Measurements from ENCODE around the gene FLAD1.
"Not testable (repeated sequence)": the region's sequence is repeated elsewhere in the genome, so short reads cannot be mapped to it uniquely, and the experiment has no call there.

The FLAD1 gene

DNA sequence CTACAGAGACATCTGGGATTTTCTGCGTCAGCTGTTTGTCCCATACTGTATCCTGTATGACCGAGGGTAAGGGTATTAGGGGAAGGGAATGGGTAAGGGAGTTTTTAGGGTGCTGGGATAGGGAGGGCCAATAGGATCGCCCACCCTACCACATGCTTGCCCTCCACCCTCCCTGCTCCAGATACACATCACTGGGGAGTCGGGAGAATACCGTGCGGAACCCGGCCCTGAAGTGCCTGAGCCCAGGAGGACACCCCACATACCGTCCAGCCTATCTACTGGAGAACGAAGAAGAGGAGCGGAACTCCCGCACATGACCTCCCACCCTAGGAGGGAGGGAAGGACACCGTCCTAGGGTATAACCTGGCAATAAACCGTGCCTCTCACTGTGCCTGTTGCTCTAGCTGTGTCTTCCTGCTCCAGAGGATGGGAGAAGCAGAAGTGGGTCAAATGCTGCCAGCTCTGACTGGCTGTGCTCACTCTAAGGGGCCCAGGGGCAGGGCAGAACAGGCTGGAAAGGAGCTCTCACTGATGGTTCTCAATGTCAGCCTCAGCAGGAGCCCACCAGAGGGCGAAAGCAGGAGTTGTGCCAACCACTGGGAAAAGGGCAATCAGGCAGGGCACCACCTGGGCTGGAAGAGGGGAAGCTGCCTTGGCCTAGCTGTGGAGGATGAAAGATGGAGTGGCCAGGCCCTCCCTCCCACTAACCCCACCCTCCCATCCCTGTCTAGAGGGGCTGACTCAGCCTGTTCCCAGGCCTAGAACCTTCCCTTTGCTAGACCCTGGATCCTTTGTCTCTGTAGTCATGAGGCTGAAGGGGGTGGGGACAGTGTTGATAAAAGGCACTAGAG, 9.8 kb downstream of the FLAD1 start:
- no peak for DNase-seq

DNA sequence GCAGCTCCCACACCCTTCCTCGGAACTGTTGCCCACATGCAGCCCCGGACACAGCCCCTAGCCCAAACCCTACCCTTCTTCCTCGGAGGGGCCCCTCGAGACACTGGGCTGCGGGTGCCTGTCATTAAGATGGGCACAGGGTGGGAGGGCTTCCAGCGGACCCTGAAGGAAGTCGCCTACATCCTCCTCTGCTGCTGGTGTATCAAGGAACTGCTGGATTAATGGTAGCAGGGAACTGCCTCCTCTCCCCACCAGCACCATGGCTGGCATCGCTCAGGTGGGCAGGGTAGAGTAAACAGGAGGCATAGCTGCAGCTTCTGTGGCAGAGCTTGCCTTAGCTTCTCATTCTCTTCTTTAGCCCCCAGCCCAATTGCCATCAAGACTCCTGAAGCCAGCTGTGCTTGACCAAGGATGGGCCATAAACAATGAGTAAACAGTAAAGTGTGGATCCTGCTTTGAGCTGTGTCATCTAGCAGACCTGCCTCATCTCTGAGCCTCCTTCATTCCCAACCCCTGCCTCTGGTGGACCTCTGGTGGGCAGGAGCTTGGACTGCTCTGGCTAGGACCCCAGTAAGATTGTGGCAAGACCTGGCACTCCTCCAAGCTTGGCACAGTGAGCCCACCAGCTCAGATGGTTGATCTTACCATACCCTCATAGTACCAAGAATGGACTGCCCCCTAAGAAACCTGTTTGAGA, 10.6 kb downstream of the FLAD1 start, which contains the start of gene LENEP:
Gene LENEP, plus strand, starts transcription at position 15 of the 697 bp plus-strand sequence. Its CDS starts 22 bp downstream, at position 37.
- no peak for DNase-seq

DNA sequence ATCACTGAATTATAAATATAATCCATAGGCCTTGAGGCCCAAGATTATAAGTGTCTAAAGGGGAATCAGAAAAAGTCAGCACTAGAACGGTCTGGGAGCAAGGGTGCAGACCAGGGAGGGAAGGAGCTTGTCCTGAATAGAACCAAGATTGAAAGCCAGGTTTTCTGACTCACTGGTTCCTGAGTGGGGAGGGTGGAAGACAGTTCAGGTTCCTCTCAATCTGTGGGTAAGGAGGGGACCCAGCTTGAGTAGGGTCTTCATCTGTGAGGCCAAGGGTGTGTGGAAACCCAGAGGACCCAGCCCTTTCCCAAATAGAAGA, 11.1 kb downstream of the FLAD1 start:
- no peak for DNase-seq

DNA sequence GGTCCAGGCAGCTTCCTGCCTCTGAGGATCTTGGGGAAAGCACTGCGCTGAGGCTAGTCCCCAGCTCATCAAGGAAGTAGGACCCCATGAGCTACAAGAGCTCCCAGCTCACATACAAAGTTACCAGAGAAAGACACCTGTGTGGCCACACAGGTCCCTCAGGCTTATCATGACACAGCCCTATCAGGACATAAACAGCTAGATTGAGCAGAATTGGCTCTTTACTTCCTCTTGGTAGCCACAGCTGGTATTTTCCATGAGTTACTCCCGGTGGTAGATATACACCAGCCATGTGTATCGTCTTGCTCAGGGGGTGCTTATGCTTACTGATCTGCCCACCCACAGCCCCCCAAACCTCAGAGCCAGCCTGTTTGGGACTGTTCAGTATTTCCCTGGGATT, 11.4 kb downstream of the FLAD1 start:
- no peak for DNase-seq

DNA sequence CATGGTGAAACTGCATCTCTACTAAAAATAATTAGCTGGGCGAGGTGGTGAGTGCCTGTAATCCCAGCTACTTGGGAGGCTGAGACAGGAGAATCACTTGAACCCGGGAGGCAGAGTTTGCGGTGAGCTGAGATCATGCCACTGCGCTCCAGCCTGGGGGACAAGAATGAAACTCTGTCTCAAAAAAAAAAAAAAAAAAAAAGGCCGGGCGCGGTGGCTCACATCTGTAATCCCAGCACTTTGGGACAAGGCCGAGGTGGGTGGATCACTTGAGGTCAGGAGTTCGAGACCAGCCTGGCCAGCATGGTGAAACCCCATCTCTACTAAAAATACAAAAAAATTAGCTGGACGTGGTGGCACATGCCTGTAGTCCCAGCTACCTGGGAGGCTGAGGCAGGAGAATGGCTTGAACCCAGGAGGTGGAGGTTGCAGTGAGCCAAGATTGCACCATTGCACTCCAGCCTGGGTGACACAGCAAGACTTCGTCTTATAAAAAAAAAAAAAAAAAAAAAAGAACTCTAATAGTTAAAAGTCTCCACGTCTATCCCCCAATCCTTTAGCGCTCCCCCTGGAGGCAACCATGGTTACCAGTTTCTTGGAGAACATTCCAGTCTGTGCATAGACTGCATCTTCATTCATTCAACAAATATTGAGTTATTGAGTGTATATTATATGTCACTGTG, 12.3 kb downstream of the FLAD1 start:
- DNase-seq = not testable (repeated sequence)

DNA sequence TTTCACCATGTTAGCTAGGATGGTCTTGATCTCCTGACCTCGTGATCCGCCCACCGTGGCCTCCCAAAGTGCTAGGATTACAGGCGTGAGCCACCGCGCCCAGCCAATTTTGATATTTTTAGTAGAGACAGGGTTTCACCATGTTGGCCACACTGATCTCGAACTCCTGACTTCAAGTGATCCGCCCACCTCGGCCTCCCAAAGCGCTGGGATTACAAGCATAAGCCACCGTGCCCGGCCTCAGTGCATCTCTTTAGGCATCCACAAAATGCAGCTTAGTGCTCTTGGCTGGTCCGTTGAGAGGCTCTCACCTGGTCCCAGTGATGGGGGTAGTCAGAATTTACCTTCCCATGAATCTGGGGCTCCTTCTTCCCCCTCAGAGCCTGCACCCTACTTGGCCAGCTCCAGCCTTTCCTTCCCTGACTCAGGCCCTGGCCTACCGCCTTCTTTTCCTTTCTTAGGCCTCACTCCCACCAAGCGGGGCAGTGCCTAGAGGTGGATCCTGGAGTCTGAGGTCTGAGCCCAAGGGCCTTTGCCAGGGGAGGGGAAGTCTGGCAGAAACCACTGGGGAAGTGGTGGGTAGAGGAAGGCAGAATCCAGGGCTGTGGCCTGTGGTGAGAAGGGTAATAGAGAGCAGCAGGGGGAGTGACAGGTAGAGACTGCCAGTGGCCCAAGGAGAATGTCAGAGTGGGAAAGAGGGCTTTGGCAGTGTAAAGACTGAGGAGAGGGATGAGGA, 14.0 kb downstream of the FLAD1 start:
- DNase-seq = no peak

DNA sequence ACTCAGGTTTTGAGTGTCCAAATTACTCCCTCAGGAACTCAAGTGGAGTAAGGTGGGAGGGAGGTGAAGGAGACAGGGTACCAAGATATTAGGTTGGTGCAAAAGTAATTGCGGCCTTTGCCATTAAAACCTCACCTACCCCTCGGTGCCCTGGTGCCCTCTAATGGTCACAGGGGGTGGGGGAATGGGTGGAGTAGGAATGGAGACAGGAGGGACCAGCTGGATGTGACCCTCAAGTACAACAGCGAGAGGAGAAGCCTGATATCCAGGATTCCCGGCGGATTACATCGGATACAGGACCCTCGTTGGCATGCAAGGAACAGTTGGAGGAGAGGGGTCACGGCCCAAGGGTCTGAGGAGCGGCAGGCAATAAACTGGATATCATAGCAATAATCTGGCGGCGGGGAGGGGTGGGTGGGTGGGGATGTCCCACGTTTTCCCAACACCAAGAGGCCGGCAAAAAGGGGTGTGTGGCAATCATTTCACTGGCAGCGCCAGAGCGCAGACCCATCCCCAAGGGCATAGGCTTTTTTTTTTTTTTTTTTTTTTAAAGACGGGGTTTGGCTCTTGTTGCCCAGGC, 15.1 kb downstream of the FLAD1 start:
- DNase-seq = no peak

DNA sequence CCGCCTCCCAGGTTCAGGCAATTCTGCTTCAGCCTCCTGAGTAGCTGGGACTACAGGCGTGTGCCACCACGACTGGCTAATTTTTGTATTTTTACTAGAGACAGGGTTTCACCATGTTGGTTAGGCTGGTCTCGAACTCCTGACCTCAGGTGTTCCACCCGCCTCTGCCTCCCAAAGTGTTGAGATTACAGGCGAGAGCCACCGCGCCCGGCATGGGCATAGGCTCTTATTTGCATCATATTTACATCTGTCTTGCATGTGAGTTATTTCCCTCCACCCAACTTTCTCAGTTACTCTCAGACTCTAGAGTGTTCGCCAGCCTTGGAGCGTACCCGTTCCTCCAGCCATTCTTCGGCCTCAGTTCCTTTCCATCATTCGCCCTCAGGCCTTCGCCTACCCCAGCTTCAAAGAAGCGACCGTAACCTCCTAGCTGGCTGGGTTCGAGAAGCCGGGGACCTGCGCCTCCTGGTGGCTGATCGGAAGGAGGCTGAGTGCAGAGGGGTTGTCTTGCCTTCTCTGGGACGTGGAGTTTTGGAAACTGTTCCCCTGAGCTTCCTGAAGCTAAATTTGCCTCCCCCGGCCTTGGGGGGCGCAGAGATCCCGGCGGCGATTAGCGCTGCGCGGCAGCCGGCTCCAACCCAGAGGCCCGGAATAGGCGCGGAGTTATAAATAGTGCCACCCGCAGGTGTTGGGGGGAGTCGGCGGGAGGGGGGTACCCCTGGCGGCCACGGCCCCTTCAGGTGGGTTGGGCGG, 15.8 kb downstream of the FLAD1 start:
- peak; percentile 74 to 75 for DNase-seq

DNA sequence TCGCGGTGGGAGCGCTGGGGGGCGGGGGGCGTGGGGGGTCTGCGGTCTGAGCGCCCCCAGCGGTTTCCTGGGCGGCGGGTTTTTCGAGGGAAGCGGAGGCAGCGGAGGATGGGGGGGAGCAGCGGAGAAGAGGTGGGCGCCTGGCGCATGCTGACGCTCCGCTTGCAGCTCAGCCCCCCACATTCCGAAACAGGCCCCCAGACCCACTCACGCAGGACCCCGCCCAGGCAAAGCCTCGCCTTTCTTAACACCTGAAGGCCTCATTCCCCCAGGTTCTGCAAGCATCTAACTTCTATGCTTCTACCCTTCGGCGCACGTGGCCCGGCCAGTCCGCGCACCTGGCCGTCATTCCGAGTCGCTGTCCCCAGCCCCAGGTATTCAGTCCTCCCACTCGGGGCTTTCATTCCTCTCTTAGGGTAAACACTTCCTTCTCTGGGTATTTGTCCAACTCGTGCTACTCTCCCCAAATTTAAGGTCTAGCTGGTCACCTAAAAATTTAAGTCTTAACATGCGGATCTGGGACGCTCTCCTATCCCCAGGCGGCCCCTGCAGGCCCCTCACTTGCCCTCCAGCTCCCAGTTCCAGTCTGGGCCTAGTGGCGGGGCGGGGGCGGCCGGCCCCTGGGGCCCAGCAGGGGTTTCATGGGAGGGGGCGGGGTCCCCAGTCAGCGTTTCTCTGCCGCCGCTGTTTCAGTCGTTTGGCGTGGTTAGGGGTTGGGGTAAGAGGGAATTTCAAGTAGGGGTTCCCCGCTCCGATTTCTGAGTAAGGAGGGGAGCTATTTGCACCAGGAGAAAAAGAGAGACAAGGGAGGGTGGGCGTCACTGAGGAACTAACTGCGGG, 16.6 kb downstream of the FLAD1 start:
- peak in 1 of 2 donors; percentile 55 for DNase-seq

DNA sequence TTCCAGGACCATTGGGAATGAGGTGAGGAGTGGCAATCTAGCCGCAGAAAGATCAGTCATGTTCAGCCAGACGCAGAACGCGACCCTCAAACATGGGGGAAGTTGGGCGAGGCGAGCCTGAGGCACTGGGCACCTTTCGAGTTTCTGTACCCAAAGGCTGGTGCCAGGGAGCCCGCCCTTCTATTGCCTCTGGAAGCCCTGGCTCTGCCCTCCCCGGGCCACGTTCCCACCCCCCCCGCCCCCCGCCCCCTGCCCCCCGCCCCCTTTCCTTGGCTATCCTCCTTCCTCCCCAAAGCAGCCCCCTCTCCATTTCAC, 17.2 kb downstream of the FLAD1 start:
- no peak for DNase-seq

DNA sequence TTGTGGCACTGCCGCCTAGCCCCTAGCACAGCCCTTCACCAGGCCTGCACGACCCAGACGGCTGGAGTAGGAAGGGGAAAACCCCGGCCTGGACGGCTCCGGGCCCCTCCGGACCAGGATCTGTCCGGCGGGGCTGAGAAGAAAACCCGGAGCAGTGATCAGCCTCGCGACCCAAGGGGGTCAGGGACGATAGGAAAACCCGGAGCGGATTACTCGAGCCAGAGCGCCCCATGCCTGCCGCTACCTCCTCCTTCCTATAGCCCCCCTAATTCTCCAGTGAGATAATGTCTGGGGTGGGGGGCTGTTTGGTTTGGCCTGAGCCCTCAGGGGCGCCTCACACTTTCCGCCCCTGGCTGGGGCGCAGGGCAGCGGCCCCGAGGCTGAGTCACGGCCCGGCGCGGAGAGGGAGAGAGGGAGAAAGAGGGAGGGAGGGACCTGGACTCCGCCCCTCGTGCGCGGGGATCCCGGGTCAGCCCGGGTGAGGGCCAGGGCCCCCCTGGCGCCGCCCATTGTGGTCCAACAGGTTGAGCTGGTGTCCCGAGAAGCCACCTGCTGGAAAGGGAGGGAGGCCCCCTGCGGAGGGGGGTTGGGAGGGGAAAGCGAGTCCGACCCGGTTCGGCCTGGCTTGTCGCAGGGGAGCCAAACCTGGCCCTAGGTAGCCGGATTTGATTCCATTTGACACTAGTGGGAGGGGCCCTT, 17.7 kb downstream of the FLAD1 start:
- DNase-seq = peak; percentile 78 to 81

DNA sequence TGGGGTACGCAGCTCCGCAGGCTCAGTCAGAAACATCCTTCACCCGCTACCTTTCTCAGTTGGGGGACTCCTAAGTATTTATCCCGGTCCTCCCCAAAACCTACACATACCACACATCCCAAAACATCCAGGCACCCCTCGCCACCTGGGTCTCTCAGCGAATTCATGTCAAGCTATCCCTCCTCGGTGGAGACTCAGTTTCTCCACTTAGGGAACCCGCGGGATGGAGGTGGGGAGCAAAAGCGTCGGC, 18.2 kb downstream of the FLAD1 start:
- no peak for DNase-seq

DNA sequence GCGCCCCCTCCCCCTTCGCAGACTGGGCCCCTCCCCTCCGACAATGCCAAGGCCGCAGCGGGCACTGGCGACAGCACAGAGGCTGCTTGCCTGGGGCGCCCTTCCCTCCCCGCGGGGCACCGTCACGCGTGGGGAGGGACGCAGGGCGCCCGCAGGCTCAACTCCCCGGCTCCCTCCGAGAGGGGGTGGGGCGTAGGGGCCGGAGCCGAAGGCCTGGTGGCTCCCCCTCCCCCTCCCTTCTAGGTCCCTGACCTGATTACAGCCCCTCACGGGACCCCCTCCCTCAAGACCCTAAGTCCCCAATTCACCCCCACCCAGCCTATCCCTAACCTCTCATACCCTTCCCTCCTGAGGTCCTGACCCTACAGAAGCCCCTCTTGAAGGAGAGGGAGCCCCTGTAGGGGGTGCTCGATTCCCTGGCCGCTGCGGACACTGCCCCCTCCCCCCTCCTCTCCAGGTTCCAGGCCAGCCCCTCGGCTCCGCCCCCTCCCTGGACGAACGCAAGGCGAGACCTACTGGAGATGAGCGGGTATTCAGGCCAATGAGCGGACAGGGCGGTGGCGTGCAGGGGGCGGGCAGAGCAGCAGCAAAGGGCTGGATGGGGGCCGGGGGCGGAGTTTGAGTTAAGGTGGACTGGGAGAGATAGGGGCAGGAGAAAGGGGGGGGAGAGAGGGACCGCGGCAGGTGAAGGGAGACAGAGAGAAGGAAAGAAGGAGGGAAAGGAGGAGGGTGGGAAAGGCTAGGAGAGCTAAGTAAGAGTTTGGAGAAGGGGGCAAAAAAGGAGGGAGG, 18.7 kb downstream of the FLAD1 start:
- DNase-seq = peak; percentile 97 to 98

DNA sequence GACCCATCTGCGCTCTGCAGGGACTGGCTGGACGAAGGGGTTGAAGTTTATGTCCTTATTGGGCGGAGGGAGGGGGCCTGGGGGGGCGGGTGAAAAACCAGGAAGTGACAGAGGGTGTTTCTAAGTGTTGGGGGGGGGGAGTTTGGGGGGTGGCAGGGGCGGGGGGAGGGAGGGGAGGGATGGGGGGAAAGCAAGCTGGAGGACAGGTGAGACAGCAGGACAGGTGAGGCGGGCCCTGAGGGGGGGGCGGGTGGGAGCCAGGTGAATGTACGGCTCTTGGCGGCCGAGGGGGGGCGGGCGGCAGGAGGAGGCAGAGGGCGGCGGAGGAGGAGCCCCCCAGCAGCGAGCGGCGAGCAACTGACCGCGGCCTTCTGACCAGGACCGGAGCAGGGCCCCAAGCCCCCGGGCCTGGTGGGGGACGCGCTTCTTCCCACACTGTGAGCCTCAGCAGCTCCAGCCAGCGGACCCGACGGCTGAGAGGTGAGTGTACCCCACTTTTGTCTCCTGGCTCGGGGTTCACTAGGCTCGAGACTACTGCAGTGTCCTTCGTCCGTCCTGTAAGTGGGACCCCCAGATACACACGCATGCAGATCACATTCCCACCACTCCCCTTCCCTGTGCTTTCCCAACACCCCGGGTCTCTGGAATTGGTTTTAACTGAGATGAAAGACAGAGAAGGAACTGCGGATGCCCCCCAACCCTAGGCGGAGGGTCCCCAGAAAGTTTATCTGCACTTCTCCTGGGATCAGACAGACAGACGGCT, 19.5 kb downstream of the FLAD1 start, which contains the start of gene ZBTB7B:
Gene ZBTB7B, plus strand, starts transcription at position 339 of the 763 bp plus-strand sequence. CDS start 11,859 bp downstream, outside the sequence.
- no peak for DNase-seq

DNA sequence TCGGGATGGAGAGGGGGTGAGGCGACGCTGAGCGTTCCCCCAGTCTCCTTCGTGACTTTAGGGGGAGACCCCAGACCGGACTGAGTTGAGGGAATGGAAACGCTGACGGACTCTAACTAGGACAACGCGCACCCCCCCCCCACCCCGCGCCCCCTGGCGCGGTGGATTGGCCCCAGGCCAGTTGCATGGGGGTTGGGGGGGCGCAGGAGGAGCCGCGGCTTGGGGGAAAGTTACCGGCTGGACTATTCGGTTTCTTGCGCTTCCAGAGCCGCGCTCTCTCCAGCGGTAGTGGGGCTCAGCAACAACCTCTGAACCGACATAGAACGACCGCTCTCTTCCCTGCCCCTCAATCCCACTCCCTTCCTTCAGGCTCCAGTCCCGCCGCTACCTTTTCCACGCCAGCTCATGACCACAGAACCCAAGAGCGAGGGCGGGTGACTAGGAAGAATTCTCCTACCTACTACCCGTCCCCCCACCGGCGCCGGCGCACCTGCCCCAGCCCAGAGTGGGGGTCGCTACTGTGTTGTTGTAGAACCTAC, 20.2 kb downstream of the FLAD1 start:
- DNase-seq = no peak

DNA sequence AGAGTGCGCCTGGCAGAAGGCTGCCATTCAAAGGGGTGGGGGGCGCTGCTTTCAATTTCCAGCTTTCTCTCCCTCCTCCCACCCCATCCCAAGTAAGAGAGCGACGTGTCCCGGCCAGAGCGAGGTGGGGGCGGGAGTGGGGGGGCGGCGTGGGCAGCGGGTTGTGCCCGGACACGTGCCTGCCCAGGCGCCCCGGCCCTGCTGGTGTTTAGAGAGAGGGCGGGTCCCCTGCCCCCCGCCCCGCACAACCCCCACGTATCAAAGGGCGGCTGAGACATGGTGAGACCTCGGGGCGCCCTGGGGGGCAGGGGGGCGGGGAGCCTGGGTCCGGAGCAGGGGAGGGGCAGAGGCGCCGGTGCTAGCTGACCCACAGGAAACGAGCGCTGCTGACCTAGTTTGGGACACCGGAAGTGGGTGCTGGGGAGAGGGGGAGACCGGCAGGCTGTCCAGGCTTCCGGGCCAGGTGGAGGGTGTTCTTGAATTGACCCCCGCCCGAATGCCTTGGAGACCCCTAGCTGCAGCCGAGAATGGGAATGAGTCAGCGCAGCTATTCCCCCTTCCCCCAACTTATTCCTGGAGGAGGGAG, 20.7 kb downstream of the FLAD1 start:
- DNase-seq = no peak

DNA sequence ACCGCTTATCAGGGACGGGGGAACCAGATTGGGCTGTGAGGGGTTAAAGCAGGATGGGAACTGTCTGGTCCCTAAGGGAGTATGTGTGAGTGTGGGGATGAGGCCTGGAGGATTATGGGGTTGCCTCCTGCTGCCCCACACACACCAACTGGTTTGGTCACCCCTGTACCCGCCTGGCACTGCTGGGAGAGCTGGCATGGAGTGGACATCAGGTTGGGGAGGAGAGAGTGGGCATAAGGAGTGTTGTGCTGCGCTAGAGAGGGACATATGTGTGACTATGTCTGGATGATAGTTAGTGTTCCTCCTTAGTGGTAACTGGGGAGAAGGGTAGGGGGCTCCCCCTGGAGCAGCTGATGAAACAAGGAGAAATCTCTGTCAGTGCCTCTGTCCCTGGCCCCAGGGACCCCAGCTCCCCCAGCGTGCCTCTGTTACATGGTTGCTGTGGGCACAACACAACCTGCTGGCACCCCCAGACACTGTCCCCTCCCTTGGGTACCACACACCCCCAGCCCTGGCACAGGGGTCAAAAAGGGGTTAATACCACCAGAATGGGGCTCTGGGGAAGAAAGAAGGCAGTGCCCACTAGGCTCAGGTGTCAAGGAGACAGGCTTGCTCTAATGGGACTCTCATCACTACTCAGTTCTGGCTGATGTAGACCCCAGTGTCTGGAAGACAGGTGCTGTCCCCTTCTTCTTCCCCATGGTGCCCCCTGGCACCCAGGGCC, 21.4 kb downstream of the FLAD1 start:
- DNase-seq = no peak

All from CD4-positive, alpha-beta T cell treated with Interleukin-1 beta for 1 hour (primary cell).